Measurements from ENCODE around the gene CHN2.

The CHN2 gene

DNA sequence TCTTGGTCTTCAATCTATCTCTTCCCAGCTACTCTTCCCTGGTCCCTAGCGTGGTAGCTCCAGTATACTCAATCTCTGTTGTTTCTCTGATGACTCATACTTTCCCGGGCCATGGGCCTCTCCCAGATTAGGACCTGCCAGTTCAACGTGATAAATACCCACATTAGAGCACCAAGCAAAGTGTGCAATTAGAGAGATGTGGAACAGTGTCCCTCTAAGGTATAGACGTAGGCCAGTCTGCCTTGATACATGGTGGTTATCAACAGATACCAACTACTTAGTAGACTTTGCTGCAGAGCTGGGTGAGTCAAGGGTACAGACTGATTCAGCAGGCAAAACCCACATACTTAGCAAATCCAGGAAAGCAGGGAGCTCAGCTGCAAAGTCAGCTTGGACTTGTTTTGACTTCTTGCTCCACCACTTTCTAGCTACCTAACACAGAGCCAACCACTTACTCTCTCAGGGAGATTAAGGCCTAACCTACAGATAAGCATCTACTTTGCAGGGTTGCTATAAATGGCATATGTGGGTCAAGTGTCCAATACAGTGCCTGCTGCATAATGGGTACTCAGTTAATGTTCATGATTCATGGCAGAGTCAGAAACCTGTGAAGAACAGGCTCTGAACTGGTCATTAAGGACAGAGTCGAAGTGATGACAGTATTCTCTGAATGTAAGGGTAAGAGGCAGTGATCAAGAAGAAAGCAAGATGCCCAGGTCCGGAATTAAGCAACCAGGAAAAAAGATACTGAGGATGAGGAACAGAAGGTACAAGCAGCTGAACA is 176.1 kb downstream of the CHN2 start:
- peak; percentile 24 for DNase-seq
- Histone ChIP-seq H3K36me3 (no peaks in the 10 kb centered on the region), H3K27me3 (ENCODE audit: insufficient read depth, low read depth, severe bottlenecking) (no peaks in the 10 kb centered on the region), H3K9me3 (ENCODE audit: severe bottlenecking) (no peaks in the 10 kb centered on the region), H3K4me3 (ENCODE audit: low read depth, low read length) (no peak overlapping the region), H3K27ac (no peak overlapping the region)
- TF ChIP-seq, protein P1, sequence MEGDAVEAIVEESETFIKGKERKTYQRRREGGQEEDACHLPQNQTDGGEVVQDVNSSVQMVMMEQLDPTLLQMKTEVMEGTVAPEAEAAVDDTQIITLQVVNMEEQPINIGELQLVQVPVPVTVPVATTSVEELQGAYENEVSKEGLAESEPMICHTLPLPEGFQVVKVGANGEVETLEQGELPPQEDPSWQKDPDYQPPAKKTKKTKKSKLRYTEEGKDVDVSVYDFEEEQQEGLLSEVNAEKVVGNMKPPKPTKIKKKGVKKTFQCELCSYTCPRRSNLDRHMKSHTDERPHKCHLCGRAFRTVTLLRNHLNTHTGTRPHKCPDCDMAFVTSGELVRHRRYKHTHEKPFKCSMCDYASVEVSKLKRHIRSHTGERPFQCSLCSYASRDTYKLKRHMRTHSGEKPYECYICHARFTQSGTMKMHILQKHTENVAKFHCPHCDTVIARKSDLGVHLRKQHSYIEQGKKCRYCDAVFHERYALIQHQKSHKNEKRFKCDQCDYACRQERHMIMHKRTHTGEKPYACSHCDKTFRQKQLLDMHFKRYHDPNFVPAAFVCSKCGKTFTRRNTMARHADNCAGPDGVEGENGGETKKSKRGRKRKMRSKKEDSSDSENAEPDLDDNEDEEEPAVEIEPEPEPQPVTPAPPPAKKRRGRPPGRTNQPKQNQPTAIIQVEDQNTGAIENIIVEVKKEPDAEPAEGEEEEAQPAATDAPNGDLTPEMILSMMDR (IDR thresholded peaks at IDR 0.05; ENCODE audit: low read depth, low read length) = no peak

DNA sequence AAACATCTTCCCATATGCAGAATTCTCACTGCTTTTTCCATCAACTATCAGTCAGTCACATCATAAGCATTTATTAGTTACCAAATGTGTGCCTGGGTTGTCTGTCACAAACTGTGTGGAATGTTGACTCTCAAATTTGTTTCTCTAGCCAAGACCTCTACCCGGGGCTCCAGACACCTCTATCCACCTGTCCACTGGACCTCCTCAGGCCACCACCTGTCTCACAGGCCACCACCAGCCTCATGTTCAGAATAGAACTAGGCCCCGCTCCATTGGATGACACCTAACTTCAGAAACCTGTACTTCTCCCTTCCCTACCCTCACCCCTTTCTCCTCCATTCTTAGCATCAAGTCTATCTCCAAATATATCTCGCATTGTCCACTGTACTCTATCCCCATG is 176.9 kb downstream of the CHN2 start:
- Histone ChIP-seq H3K36me3 (no peaks in the 10 kb centered on the region), H3K27me3 (ENCODE audit: insufficient read depth, low read depth, severe bottlenecking) (no peaks in the 10 kb centered on the region), H3K27ac (no peak overlapping the region), H3K4me3 (ENCODE audit: low read depth, low read length) (no peak overlapping the region), H3K9me3 (ENCODE audit: severe bottlenecking) (no peaks in the 10 kb centered on the region)
- no peak for DNase-seq
- TF ChIP-seq, protein P1 (IDR thresholded peaks at IDR 0.05; ENCODE audit: low read depth, low read length) = no peak

DNA sequence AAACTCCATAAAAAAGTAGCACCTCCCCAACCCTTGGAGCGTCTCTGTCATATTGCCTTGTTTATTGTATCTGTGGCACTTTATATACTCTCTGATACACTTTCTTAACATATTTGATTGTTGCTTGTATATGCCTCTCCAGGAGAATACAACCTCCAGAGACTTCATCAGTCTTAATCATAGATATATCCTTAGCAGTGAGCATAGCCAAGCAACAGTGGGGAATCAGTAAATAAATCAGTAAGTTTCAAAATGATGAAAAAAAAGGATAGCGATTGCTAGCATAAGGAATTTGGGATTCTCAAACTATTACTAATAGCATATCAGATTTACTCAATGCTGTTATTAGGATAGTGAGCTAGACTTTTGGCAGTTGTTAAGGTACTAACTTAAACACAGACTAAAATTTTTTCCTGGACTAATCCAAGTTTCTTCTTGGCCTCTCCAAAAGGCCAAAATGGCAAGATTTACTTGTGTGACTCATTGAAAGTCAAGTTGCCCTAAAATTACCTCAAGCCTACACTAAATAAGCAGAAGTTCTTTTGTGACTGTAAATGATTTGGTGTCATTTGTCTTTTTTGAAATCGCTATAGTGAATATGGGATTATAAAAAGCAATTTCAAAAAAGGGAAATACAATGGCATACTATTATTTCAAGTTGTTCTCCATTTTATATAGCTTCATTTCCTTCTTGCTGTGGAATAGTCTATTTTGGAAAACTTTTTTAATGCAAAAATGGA is 177.9 kb downstream of the CHN2 start:
- Histone ChIP-seq H3K9me3 (ENCODE audit: severe bottlenecking) (no peaks in the 10 kb centered on the region), H3K27ac (no peak overlapping the region), H3K36me3 (no peaks in the 10 kb centered on the region), H3K27me3 (ENCODE audit: insufficient read depth, low read depth, severe bottlenecking) (no peaks in the 10 kb centered on the region), H3K4me3 (ENCODE audit: low read depth, low read length) (no peak overlapping the region)
- TF ChIP-seq, protein P1 (IDR thresholded peaks at IDR 0.05; ENCODE audit: low read depth, low read length) = no peak
- DNase-seq = no peak

DNA sequence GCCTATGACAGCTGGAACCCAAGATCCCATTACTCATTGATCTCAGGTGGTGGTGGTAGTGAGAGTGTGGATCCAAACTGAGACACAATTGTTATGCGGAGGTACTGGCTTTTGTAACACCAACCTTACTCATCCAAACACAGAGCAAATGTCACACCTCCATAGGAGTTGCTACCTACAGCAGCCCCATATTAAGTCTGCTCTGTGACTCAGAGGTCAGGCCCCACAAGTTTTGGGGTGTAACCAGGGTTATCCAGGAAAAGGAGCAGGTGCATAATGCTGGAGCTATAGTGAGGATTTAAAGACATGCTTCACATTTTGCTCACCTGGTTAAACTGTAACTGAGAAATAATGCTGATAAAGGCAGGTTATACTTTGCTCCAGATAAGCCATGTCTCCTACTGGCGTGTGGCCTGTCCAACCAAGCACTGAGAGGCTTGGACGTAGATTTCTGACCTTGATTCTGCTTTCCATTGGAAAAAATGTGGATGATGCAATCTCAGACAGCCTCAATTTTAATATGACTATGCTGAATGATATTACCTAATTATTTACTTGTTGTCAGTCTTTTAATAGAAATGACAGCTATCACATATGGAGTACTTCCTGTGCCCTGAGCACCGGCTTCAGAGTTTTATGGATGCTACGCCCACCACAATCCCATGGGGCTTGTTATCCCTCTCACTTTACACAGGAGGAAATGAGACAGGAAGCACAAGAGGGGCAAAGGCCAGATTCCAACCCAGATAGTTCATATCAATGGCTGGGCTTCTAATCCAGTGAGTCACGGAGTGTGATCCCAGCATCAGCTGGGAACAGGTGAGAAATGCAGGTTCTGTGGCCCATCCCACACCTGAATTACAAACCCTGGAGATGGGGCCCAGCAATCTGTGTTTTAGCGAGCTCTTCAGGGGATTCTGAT is 181.3 kb downstream of the CHN2 start:
- Histone ChIP-seq H3K36me3 (no peaks in the 10 kb centered on the region), H3K4me3 (ENCODE audit: low read depth, low read length) (no peak overlapping the region), H3K27ac (no peak overlapping the region), H3K27me3 (ENCODE audit: insufficient read depth, low read depth, severe bottlenecking) (no peaks in the 10 kb centered on the region), H3K9me3 (ENCODE audit: severe bottlenecking) (no peaks in the 10 kb centered on the region)
- DNase-seq = no peak
- TF ChIP-seq, protein P1 (IDR thresholded peaks at IDR 0.05; ENCODE audit: low read depth, low read length) = no peak

DNA sequence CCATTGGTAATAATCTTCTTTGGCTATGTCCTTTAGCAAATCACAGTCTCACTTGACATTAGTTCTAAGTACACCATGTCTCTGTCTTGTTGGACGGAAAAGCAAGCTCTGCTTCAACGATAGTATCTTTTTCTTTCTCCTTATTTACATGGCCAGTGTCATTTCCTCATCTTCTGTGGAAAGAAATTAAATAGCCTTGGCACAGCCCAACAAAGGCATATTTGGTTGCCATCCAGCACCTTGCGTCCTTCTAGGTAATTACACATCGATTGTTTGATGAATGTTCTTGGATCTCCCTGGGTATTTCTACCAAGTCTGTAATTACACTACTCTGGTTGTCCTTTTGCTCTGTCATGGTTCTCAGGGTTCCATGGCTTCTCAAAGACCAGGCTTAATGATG is 183.1 kb downstream of the CHN2 start:
- DNase-seq = no peak
- TF ChIP-seq, protein P1 (IDR thresholded peaks at IDR 0.05; ENCODE audit: low read depth, low read length) = no peak
- no peaks in the 10 kb centered on the region for H3K27me3 ChIP-seq (ENCODE audit: insufficient read depth, low read depth, severe bottlenecking)
- no peak overlapping the region for H3K27ac ChIP-seq
- no peak overlapping the region for H3K4me3 ChIP-seq (ENCODE audit: low read depth, low read length)
- no peaks in the 10 kb centered on the region for H3K9me3 ChIP-seq (ENCODE audit: severe bottlenecking)
- no peaks in the 10 kb centered on the region for H3K36me3 ChIP-seq

All from WERI-Rb-1 (cell line).